Tibial artery (tissue), 4 donors: ENCODE results near the gene ZFP2.

Experiments
- DNase-seq, 2 donors: peaks; one replicate each; pipeline ENCODE4 v3.0.0-alpha.2; 2019
- H3K27ac ChIP-seq, 2 donors: fragments of 200-600 bp; sonication (generic) in 1 of 2; 1 replicate in 1 of 2; 2 replicates in 1 of 2; pipeline ENCODE4 v1.5.1; 2018 to 2019; ENCODE audit warnings: mild to moderate bottlenecking in 1 of 2
- H3K27me3 ChIP-seq, 2 donors: fragments of 200-600 bp; sonication (generic) in 1 of 2; one replicate each; pipeline versions ENCODE4 v1.5.1 to v1.6.0; 2016 to 2019
- H3K36me3 ChIP-seq, 3 donors: fragments of 200-600 bp; sonication (generic) in 2 of 3; one replicate each; pipeline ENCODE4 v1.5.1; 2016 to 2019; ENCODE audit warnings: mild to moderate bottlenecking in 2 of 3
- H3K4me1 ChIP-seq, 4 donors: fragments of 200-600 bp; sonication (generic) in 2 of 4; 1 replicate in 3 of 4; 2 replicates in 1 of 4; pipeline ENCODE4 v1.5.1; 2016 to 2019
- H3K4me3 ChIP-seq, 2 donors: fragments of 200-600 bp; sonication (generic) in 1 of 2; 1 replicate in 1 of 2; 2 replicates in 1 of 2; pipeline ENCODE4 v1.5.1; 2018 to 2019; ENCODE audit warnings: mild to moderate bottlenecking in 2 of 2
- H3K9me3 ChIP-seq, 3 donors: fragments of 200-600 bp; sonication (generic) in 1 of 3; one replicate each; pipeline ENCODE4 v1.5.1; 2016 to 2019
- intact Hi-C: fragments of 100-400 bp; cut with DNase I; formaldehyde crosslinking; loops from one replicate; pipeline ENCODE4 v1.15.0; 2023; ENCODE audit warnings: low total_unique reads
- TF ChIP-seq, protein P1 (sequence below), 2 experiments: fragments of 200-600 bp in 1 of 2; fragments of 450-650 bp in 1 of 2; IDR thresholded peaks; one replicate each; pipeline ENCODE4 v1.5.1; 2017 to 2019; ENCODE audit warnings: antibody characterized with exemption in 2 of 2, mild to moderate bottlenecking in 1 of 2, moderate library complexity in 1 of 2

The ZFP2 gene

DNA sequence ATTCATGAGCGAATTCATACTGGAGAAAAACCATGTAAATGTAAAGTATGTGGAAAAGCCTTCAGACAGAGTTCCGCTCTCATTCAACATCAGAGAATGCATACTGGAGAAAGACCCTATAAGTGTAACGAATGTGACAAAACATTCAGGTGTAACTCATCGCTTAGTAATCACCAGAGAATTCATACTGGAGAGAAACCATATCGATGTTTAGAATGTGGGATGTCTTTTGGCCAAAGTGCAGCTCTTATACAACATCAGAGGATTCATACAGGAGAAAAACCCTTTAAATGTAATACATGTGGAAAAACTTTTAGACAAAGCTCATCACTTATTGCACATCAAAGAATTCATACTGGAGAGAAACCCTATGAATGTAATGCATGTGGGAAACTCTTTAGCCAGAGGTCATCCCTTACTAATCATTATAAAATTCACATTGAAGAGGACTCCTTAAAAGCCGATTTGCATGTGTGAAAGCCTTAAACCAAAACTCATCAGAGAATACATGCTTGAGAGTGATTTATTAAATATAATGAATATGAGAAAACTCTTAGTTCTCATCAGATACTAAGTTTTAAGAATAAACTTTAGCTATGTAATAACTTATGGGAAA, 11.8 kb upstream of the ZFP2 start:
- H3K27ac ChIP-seq, result no peak overlapping the region
- H3K9me3 ChIP-seq, result peaks cover 5 to 95% (median 69%) of the 10 kb centered on the region in 3 donors
- H3K27me3 ChIP-seq, result no peaks in the 10 kb centered on the region
- intact Hi-C loops, result no loop called here
- no peaks in the 10 kb centered on the region for H3K4me1 ChIP-seq
- DNase-seq, result no peak
- TF ChIP-seq, protein P1, sequence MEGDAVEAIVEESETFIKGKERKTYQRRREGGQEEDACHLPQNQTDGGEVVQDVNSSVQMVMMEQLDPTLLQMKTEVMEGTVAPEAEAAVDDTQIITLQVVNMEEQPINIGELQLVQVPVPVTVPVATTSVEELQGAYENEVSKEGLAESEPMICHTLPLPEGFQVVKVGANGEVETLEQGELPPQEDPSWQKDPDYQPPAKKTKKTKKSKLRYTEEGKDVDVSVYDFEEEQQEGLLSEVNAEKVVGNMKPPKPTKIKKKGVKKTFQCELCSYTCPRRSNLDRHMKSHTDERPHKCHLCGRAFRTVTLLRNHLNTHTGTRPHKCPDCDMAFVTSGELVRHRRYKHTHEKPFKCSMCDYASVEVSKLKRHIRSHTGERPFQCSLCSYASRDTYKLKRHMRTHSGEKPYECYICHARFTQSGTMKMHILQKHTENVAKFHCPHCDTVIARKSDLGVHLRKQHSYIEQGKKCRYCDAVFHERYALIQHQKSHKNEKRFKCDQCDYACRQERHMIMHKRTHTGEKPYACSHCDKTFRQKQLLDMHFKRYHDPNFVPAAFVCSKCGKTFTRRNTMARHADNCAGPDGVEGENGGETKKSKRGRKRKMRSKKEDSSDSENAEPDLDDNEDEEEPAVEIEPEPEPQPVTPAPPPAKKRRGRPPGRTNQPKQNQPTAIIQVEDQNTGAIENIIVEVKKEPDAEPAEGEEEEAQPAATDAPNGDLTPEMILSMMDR (IDR thresholded peaks at IDR 0.05), result no peak
- H3K4me3 ChIP-seq, result no peak overlapping the region
- peaks cover 98 to 100% (median 100%) of the 10 kb centered on the region in 3 donors for H3K36me3 ChIP-seq

DNA sequence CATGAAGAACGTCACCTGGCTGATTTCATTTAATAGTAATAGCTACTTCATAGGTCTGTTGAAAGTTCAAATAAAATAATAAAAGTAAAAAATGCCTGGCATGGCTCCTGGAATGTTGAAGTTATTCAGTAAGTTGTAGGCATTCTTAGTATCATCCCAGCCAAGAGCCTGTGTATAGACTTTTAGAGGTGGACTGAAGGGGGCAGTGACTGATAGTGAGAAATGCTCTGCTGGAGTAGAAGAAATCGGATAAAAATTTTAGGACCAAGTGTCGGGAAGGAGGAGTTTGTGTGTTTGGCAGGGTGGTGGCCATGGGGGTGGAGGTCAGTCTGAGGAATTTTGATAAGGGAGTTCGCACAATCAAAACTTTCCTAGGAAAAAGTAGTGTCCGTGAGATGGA, 3.6 kb downstream of the ZFP2 start:
- H3K36me3 ChIP-seq, result peaks cover 0 to 15% (median 13%) of the 10 kb centered on the region in 3 donors
- no peaks in the 10 kb centered on the region for H3K27me3 ChIP-seq
- TF ChIP-seq, protein P1 (IDR thresholded peaks at IDR 0.05), result no peak
- intact Hi-C loops, result loop anchor here (10.0 kb wide), 1 partner anchor 46 kb away; the partner anchor contains the start of gene ZNF454
- no peak for DNase-seq
- no peak overlapping the region for H3K4me3 ChIP-seq
- peaks cover 0 to 17% (median 0%) of the 10 kb centered on the region in 3 donors for H3K9me3 ChIP-seq
- H3K4me1 ChIP-seq, result peaks cover 0 to 6% (median 2%) of the 10 kb centered on the region in 4 donors
- H3K27ac ChIP-seq, result no peak overlapping the region

DNA sequence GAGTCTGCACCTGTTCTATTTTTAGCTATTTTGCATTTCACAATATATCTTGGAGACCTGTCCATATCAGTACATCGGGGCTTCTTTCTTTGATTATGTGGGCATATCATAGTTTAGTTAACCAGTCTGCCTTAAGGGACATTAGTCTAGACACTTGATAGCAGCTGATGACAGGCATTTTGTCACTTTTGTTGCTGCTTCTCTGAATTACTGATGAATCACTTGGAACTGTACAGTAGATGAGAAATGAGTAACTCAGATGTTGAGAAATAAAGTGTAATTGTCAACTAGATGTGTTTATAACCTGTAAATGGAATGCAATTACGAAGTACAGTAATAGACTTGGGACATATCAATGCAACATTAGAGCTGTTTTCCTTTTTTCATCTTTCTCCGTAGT, 7.1 kb downstream of the ZFP2 start:
- H3K36me3 ChIP-seq, result peaks cover 6 to 35% (median 28%) of the 10 kb centered on the region in 3 donors
- H3K9me3 ChIP-seq, result peaks cover under 1 to 34% (median 1%) of the 10 kb centered on the region in 3 donors
- no peak for DNase-seq
- no peak overlapping the region for H3K27ac ChIP-seq
- intact Hi-C loops, result no loop called here
- H3K27me3 ChIP-seq, result no peaks in the 10 kb centered on the region
- no peak overlapping the region for H3K4me3 ChIP-seq
- TF ChIP-seq, protein P1 (IDR thresholded peaks at IDR 0.05), result no peak
- H3K4me1 ChIP-seq, result no peaks in the 10 kb centered on the region

DNA sequence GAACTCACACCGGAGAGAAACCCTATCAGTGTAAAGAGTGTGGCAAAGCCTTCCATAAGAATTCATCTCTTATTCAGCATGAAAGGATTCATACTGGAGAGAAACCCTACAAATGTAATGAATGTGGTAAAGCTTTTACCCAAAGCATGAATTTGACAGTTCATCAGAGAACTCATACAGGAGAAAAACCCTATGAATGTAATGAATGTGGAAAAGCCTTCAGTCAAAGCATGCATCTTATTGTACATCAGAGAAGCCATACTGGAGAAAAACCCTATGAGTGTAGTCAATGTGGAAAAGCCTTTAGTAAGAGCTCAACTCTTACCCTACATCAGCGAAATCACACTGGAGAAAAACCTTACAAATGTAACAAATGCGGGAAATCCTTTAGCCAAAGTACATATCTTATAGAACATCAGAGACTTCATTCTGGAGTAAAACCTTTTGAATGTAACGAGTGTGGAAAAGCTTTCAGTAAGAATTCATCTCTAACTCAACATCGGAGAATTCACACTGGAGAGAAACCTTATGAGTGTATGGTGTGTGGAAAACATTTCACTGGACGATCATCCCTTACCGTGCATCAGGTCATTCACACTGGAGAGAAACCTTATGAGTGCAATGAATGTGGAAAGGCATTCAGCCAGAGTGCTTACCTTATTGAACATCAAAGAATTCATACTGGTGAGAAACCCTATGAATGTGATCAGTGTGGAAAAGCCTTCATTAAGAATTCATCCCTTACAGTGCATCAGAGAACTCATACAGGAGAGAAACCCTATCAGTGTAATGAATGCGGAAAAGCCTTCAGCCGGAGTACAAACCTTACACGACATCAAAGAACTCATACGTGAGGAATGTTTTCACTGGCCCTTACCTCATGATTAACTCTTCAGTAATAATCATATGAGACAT, 36.4 kb downstream of the ZFP2 start:
- H3K27me3 ChIP-seq, result no peaks in the 10 kb centered on the region
- no peaks in the 10 kb centered on the region for H3K4me1 ChIP-seq
- H3K36me3 ChIP-seq, result peaks cover 59 to 86% (median 84%) of the 10 kb centered on the region in 3 donors
- H3K9me3 ChIP-seq, result peaks cover 29 to 99% (median 91%) of the 10 kb centered on the region in 3 donors
- intact Hi-C loops, result loop anchor here (10.0 kb wide), 1 partner anchor 103 kb away; no protein-coding TSS in a partner anchor
- DNase-seq, result no peak
- H3K27ac ChIP-seq, result no peak overlapping the region
- H3K4me3 ChIP-seq, result no peak overlapping the region
- TF ChIP-seq, protein P1 (IDR thresholded peaks at IDR 0.05), result no peak

DNA sequence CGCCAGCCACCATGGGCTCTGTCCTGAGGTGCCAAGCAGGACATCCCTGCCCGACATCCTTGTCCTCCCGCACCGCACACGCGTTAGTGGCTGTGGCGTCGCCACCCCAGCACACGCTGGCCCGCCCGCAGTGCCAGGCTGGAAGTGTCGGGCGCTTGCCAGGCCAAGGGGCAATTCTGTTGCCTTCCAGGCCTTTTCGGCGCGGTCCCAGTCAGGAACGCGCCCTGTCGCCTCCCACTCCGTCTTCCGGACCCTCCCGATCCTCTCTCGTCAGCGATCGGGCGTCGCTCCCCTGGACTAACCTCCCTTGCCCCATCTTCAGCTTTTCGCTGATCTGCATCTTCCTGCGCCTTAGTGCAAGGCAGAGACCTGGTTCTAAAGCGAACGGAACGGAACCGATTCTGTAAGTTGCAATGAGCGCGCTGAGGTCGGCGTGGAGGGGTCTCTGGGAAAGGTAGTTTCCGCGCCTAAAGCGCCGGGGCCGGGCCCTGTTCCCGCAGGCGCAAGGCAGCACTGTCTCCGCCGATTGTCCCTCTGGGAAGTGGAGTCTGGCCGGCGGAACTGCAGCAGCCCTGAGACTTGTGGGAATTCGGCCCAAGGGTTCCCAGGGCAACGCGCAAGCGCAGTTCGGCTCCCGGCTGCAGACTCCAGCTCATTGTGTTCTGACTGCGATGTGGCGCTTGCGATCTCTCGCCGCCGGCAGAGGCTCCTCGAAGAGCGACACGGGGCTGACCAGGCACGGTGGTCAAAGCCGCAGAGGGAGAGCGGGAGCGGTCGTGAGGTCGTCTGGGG, 45.1 kb downstream of the ZFP2 start, which contains the start of gene ZNF454:
Gene ZNF454 (plus strand): TSS at position 630 of the 792 bp plus-strand sequence. CDS start 1,594 bp downstream, outside the sequence.
- Histone ChIP-seq H3K4me3 (peak within 1 kb of the TSS; percentile 81 to 82), H3K36me3 (peaks cover 11 to 36% (median 26%) of the 10 kb centered on the region in 3 donors), H3K27ac (peak within 1 kb of the TSS; percentile 79 to 85), H3K4me1 (peaks cover 0 to 14% (median 10%) of the 10 kb centered on the region in 4 donors), H3K9me3 (peaks cover 12 to 55% (median 52%) of the 10 kb centered on the region in 3 donors), H3K27me3 (no peaks in the 10 kb centered on the region)
- DNase-seq, result peak; percentile 86 to 93
- TF ChIP-seq, protein P1 (IDR thresholded peaks at IDR 0.05), result no peak
- intact Hi-C loops, result loop anchor here (10.0 kb wide), 1 partner anchor 46 kb away; the partner anchor contains the start of gene ZFP2
